Measurements from ENCODE around the gene KAZN.

Gene KAZN

DNA sequence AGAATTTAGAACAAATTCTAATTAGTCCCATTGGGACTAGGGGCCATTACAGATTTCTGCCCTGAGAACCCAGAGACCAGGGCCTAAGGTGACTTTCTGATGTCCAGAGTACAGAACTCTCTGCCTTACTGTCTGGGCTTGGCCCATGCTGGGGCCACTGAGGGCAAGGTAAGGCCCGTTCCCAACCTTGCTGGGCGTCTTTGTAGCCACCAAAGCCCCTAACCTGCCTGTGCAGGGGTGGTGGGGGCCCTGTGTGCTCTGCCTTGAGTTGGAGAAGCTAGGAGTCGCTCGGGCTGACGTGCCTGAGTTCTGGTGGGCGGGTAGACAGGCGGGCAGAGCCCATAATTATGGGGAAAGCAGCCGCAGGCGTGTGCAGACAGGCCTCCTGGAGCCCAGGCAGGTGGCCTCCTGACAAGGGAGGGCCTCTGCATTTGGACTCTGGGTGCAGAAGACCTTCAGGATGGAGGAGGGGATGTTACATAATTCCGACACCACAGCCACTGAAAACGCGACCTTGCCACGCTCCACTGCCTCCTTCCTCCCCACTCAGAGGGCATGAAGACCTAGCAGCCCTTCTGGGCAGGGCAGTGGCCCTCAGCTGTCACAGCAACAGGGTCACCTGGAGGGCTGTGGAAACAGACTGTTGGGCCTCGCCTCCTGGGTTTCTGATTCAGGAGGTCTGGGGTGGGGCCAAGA is 315.1 kb downstream of the KAZN start:
- Histone ChIP-seq H3K36me3 (ENCODE audit: control insufficient read depth, insufficient read depth, low read length) (no peaks in the 10 kb centered on the region), H3K4me3 (replicated peaks; ENCODE audit: low read depth, low read length) (no peak overlapping the region), H3K27me3 (replicated peaks; ENCODE audit: control insufficient read depth, insufficient read depth, low read length) (no peaks in the 10 kb centered on the region; the same call in 1 of the 2 replicates)
- TF ChIP-seq, protein P1, sequence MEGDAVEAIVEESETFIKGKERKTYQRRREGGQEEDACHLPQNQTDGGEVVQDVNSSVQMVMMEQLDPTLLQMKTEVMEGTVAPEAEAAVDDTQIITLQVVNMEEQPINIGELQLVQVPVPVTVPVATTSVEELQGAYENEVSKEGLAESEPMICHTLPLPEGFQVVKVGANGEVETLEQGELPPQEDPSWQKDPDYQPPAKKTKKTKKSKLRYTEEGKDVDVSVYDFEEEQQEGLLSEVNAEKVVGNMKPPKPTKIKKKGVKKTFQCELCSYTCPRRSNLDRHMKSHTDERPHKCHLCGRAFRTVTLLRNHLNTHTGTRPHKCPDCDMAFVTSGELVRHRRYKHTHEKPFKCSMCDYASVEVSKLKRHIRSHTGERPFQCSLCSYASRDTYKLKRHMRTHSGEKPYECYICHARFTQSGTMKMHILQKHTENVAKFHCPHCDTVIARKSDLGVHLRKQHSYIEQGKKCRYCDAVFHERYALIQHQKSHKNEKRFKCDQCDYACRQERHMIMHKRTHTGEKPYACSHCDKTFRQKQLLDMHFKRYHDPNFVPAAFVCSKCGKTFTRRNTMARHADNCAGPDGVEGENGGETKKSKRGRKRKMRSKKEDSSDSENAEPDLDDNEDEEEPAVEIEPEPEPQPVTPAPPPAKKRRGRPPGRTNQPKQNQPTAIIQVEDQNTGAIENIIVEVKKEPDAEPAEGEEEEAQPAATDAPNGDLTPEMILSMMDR (IDR thresholded peaks at IDR 0.05; ENCODE audit: insufficient read depth, low read length, poor library complexity, severe bottlenecking): no peak
- DNase-seq (ENCODE audit: extremely low read depth, insufficient read length): peak; percentile 57

DNA sequence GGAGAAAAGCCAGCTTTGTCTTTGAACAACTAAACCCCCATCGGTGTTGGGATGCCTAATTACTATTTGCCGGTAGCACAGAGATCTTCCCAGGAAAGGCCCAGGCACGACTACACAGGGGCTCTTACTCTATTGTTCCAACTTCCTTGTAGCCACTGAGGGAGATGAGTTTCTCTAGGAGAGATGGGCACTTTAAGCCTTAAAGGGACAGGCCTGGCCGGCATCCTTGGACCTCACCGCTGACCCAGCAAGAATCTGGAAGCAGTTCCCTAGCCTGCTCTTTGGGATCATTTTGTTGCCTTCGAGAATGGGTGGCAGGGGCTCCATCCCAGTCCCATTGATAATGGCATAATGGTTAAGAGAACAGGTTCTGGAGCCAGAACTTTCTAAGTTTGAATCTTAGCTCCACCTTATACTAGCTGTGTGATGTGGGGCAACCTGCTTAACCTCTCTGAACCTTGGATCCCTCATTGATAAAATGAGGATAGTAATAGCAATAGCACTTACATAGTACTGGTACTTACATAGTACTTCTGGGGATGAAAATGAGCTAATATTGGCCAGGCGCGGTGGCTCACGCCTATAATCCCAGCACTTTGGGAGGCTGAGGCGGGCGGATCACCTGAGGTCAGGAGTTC is 316.0 kb downstream of the KAZN start:
- no peaks in the 10 kb centered on the region for H3K36me3 ChIP-seq (ENCODE audit: control insufficient read depth, insufficient read depth, low read length)
- no peak for DNase-seq (ENCODE audit: extremely low read depth, insufficient read length)
- no peaks in the 10 kb centered on the region; the same call in 1 of the 2 replicates for H3K27me3 ChIP-seq (replicated peaks; ENCODE audit: control insufficient read depth, insufficient read depth, low read length)
- TF ChIP-seq, protein P1 (IDR thresholded peaks at IDR 0.05; ENCODE audit: insufficient read depth, low read length, poor library complexity, severe bottlenecking): no peak
- no peak overlapping the region for H3K4me3 ChIP-seq (replicated peaks; ENCODE audit: low read depth, low read length)

DNA sequence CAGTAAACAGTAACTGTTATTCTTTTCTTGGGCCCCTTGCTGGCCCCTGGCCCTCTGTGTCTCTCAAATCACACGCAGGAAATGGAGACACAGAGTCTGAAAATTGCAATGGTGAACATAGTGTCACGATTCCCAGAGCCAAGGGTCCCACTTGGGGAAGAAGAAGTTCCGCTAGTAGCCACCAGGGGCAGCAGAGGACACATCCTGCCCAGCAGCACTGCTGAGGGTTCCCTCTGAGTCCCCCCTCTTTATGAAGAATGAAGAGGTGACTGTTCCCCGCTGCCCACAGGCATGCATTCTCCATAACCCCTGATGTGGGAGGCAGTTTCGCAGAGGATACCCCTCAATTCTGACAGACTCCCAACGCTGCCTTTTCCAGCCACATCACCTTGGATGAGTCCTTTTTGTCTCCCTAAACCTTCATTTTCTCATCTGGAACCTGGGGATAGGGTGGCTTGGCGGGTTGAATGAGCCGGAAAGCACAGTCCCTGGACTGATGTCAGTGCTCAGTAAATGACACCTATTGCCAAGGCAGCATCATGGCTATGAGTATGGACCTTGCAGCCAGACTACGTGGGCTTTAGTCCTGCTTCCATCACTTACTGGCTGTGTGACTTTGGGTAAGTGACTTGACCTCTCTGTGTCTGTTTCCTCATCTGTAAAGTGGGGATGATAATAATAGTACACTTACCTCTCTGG is 317.0 kb downstream of the KAZN start:
- no peaks in the 10 kb centered on the region; the same call in 1 of the 2 replicates for H3K27me3 ChIP-seq (replicated peaks; ENCODE audit: control insufficient read depth, insufficient read depth, low read length)
- TF ChIP-seq, protein P1 (IDR thresholded peaks at IDR 0.05; ENCODE audit: insufficient read depth, low read length, poor library complexity, severe bottlenecking): peak; percentile 90
- no peaks in the 10 kb centered on the region for H3K36me3 ChIP-seq (ENCODE audit: control insufficient read depth, insufficient read depth, low read length)
- DNase-seq (ENCODE audit: extremely low read depth, insufficient read length): no peak
- H3K4me3 ChIP-seq (replicated peaks; ENCODE audit: low read depth, low read length): no peak overlapping the region

DNA sequence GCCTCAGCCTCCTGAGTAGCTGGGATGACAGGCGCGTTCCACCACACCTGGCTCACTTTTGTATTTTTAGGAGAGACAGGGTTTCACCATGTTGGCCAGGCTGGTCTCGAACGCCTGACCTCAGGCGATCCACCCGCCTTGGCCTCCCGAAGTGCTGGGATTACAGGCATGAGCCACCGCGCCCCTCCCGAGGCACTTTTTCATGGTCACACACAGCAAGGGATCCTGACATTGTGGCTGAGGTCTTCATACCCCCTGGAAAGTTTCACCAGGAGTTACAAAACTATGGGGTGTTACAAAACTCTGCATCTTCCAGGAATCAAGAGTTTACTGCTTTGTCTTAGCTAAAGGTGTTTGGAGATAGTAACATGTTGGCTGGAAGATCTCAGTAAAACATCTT is 320.8 kb downstream of the KAZN start:
- no peak for DNase-seq (ENCODE audit: extremely low read depth, insufficient read length)
- TF ChIP-seq, protein P1 (IDR thresholded peaks at IDR 0.05; ENCODE audit: insufficient read depth, low read length, poor library complexity, severe bottlenecking): no peak
- Histone ChIP-seq H3K27me3 (replicated peaks; ENCODE audit: control insufficient read depth, insufficient read depth, low read length) (peaks cover 2% of the 10 kb centered on the region; the same call in 1 of the 2 replicates), H3K36me3 (ENCODE audit: control insufficient read depth, insufficient read depth, low read length) (no peaks in the 10 kb centered on the region), H3K4me3 (replicated peaks; ENCODE audit: low read depth, low read length) (no peak overlapping the region)

DNA sequence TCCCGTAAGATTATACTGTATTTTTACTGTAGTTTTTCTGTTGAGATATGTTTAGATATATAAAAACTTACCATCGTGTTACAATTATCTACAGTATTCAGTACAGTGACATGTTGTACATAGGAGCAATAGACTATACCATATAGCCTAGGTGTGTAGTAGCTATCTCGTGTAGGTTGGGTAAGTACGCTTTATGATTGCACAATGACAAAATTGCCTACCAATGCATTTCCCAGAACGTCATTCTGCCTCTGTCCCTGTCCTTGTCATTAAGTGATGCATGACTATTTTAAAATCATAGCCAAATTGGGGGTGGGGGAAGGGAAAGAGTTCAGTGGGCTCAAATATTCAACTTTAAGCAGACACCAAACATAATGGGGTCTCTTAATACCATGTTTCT is 321.3 kb downstream of the KAZN start:
- Histone ChIP-seq H3K36me3 (ENCODE audit: control insufficient read depth, insufficient read depth, low read length) (no peaks in the 10 kb centered on the region), H3K27me3 (replicated peaks; ENCODE audit: control insufficient read depth, insufficient read depth, low read length) (peaks cover 2% of the 10 kb centered on the region; the same call in 1 of the 2 replicates), H3K4me3 (replicated peaks; ENCODE audit: low read depth, low read length) (no peak overlapping the region)
- DNase-seq (ENCODE audit: extremely low read depth, insufficient read length): no peak
- TF ChIP-seq, protein P1 (IDR thresholded peaks at IDR 0.05; ENCODE audit: insufficient read depth, low read length, poor library complexity, severe bottlenecking): no peak
